ENCODE data around the gene ZNF90.
"Not testable (repeated sequence)": the region's sequence is repeated elsewhere in the genome, so short reads cannot be mapped to it uniquely, and the experiment has no call there.

DNA sequence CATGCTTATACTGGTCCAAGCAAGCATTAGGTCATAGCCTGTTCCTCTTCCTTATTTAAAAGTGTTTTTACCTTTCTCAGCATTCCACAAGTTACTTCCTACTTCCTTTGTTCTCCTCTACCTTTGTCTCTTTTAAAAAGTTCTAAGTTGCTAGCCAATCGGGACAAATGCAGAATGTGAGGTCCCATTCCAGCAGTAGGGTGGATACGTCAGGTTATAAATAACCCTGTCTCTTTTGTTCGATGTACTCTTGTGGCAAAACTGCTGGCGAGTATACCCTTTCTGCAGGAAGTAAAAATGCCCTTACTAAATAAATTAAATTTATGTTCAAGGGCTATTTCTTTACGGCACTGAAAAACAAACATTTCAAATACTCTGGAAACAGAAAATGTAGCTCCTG lies 32.1 kb upstream of the ZNF90 start:
- TF ChIP-seq, protein P1, sequence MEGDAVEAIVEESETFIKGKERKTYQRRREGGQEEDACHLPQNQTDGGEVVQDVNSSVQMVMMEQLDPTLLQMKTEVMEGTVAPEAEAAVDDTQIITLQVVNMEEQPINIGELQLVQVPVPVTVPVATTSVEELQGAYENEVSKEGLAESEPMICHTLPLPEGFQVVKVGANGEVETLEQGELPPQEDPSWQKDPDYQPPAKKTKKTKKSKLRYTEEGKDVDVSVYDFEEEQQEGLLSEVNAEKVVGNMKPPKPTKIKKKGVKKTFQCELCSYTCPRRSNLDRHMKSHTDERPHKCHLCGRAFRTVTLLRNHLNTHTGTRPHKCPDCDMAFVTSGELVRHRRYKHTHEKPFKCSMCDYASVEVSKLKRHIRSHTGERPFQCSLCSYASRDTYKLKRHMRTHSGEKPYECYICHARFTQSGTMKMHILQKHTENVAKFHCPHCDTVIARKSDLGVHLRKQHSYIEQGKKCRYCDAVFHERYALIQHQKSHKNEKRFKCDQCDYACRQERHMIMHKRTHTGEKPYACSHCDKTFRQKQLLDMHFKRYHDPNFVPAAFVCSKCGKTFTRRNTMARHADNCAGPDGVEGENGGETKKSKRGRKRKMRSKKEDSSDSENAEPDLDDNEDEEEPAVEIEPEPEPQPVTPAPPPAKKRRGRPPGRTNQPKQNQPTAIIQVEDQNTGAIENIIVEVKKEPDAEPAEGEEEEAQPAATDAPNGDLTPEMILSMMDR (conservative IDR thresholded peaks at IDR 0.05; ENCODE audit: low read length), result not testable (repeated sequence)
- TF ChIP-seq EZH2phosphoT487 (IDR thresholded peaks at IDR 0.05; ENCODE audit: borderline replicate concordance), result not testable (repeated sequence)
